Endometrium (tissue), 2 donors: ENCODE measurements around the gene SUPT4H1.

Experiments
- FAIRE-seq: peaks from 2 replicates; lab custom pipeline; 2012; peaks lifted over from hg19 to GRCh38; lab: Jason Lieb, UNC
- donor health status: control.
- donor health status: control.

The SUPT4H1 gene

GRCh38 chr17:58303971-58304749 is 47.8 kb downstream of the SUPT4H1 start:
- FAIRE-seq, result no peak

- no peak for FAIRE-seq
Measured at GRCh38 chr17:58302919-58303585, 48.9 kb downstream of the SUPT4H1 start.

- no peak for FAIRE-seq
Measured at GRCh38 chr17:58302171-58302918, 49.7 kb downstream of the SUPT4H1 start.

GRCh38 chr17:58301504-58302150 is 50.4 kb downstream of the SUPT4H1 start:
- FAIRE-seq, result no peak

GRCh38 chr17:58300336-58300735 is 51.7 kb downstream of the SUPT4H1 start:
- no peak for FAIRE-seq
